Middle frontal gyrus (tissue), 1 donor: Measurements from ENCODE around the gene NFRKB.
A peak's percentile ranks its signal among the peaks of the same experiment; 100 is the strongest.

Experiments used
- DNase-seq: peaks from one replicate; pipeline ENCODE4 v3.0.0-alpha.2; 2015; ENCODE audit warnings: low spot score; ENCODE audit errors: extremely low spot score

Gene NFRKB

GRCh38 chr11:129895126-129896041, at the start of gene NFRKB:
NFRKB (minus strand) TSS chr11:129895578; CDS start chr11:129892849, 2,729 bp downstream.
- peak; percentile 48 for DNase-seq

DNA sequence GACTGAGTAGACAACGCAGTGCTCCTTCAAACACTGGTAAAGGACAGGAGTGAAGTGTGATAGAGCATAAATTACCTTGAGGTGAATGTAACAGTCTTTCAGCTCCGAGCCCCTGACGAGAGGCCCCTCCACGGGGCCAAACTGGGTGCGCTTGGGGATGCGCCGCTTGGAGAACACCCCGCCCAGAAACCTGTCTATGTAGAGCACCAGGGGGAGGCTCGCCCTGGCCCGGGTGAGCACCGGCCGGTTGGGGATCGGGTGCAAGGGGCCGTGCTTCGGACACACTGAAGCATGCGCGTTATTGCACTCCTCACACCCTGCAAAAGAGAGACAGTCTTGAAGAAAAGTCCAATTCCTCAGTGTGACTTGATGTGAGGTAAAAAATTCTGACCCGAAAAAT, 49.3 kb upstream of the NFRKB start:
- DNase-seq = no peak

GRCh38 chr11:129943036-129943435, 47.7 kb upstream of the NFRKB start:
- no peak for DNase-seq

DNA sequence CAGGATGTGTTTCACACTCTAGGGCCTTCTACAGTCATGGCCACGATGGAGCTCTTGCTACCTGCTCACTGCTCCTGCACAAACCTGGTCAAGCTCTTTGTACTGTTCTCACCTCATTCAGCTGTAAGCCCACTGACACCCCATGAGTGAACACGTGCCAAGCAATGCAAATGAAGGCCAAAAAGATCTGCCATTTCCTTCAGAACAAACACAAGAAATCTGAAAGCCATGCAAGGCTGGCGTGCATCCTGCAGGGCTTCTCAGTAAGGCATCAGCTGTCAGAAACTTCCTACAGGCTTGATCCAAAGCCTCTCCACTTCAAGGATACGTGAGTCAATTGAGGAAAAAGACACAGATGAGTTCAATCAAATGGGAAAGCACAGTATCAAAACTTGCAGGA, 44.1 kb upstream of the NFRKB start:
- no peak for DNase-seq

GRCh38 chr11:129938764-129939163, 43.4 kb upstream of the NFRKB start:
- no peak for DNase-seq

GRCh38 chr11:129937592-129938238, 42.3 kb upstream of the NFRKB start:
- DNase-seq = no peak

DNA sequence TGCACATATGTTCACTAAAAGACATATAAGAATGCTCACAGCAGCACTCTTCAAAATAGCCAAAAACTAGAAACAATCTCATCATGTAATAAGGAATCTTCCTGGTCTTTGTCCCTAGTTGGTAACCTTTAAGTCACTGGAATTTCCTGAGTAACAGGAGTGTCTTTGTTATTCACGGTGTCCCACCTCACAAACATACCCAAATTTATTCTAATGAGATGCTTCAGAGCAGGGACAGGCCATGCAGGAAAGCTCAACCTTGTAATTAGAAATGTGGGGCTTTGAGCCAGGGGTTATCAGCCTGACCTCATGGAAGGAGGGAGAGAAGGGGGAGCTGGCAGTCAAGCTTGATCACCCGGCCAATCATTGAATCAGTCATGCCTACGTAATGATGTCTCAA, 40.3 kb upstream of the NFRKB start:
- DNase-seq = no peak

DNA sequence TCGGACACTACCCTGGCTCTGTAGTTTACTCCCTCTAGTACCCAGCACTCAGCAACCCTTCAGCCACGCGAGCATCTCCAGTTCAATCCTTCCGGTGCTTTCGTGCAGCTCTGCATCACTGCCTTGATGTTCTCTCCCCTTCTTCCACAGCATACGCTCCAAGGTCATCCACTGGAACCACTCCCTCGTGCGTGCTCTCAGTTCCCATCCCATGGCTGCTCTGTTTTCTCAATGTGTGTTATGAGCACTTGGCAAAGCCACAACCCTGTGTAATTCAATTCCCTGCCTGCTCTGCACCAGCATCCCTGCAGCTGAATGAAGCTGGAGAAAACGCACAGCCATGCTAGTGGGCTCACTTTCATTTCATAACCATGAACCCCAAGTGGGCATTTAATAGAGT, 38.5 kb upstream of the NFRKB start:
- no peak for DNase-seq

- DNase-seq = no peak
Observed at GRCh38 chr11:129933262-129933661, 37.9 kb upstream of the NFRKB start.

DNA sequence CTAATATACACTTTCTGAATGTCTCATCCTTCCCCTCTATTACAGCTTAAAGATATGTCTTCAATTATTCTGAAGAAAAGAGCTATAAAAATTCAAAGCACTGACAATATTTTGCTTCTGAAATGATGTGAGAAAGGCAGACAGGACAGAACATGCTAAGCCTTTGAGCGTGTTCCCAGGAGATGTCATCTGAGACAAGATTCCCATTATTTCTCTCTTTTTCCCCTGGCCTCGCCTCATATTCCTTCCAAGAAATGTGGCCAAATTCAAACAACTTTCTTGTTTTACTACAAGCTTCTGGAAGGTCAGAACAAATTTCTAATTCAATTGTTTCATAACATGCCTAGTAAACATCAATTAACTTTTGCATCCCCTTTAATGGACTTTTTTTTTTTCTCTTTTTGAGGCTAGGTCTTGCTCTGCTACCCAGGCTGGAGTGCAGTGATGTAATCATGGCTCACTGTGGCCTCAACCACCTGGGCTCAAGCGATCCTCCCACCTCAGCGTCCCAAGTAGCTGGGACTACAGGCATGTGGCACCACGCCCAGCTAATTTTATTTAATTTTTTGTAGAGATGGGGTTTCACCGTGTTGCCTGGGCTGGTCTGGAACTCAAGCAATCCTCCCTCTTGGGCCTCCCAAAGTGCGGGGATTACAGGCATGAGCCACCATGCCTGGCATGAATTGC, 37.1 kb upstream of the NFRKB start:
- no peak for DNase-seq

- DNase-seq = no peak
Observed at GRCh38 chr11:129930743-129931142, 35.4 kb upstream of the NFRKB start.

DNA sequence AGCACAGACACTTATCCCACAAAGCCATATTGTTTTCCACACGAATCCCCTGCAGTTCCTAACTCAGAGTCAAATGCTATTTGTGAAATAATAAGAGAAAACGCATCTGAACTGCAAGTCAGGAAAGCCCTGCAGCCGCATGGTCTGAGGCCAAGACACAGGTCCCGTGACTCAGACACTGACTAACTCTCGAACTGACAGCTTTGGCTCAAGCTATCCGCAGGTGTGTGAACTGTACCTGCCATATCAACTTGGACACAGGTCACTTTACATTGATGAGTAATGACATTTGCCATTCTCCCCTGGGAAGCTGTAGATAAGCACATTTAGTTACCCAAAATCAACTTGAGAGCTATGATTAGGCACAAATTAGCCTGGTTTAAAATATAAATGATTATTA, 34.9 kb upstream of the NFRKB start:
- no peak for DNase-seq

GRCh38 chr11:129929721-129930120, 34.3 kb upstream of the NFRKB start:
- DNase-seq = no peak

DNA sequence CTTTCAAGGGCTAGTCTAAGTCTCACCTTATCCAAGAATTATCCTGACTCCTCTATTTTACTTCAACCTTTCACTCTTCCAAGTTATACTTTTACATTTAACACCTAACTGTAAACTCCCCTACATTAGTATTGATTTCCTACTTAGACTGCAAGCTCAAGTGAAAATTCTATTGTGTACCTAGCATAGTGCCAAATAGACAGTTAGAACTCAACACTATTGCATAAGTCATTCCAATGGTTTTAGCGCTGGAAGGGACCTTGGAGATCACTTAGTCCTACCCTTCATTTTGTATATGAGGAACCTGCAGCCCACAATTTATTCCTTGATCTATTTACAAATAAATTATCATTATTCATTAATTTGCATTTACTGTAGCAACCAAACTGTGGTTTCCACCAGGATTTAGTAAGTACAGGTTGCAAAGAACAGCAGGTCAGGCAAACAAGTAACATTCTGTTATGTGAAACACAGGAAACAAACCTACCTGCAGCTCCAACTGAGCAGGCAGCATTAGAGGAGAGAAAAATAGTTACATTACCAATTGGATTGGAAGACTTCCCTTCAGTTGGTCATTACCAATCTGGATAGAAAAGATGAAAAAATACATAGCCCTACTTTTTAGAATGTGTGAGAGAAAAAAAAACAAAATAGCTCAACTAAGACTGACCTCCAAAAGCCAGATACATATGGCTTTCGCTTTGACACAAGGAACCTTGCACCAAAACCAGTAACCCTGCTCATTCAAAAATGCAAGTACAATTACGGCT, 33.7 kb upstream of the NFRKB start:
- DNase-seq = no peak

DNA sequence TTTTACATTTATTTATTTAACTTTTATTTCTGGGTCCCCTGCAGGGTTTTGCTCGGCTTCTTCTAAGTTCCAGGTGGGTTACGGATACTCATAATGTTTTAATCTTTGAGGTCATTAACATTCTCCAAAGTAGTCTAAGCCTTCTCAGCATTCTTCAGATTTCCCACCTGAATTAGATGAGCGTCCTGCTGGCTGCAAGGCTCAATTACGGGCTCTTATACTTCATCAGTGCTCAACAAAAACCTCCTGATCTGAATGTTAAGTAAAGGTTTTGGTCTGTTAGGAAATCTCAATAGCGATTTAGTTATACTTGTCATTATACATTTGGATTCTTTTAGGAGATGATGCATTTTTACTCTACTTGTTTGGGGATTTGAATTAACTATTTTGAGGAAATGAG, 27.3 kb upstream of the NFRKB start:
- no peak for DNase-seq

- no peak for DNase-seq
Observed at GRCh38 chr11:129918361-129918760, 23.0 kb upstream of the NFRKB start.

GRCh38 chr11:129917231-129917630, 21.9 kb upstream of the NFRKB start:
- no peak for DNase-seq

DNA sequence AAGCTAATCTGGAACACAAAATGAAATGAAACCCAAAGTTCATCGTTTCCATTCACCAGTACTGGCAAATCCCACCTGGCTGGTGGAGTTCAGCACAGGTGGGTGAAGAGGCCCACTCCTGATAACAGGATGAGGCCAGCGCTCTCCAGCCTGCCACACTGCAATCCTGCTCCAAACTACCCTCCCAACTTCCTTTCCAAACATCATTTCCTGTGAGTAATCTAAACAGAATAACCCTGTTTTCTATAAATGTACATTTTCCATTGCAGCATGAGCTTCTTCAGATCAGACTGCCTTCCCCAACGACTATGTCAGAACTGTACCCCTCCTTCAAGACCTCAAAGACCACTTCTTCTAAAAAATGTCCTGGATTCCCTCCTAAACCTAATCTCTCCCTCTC, 15.9 kb upstream of the NFRKB start:
- DNase-seq = no peak

GRCh38 chr11:129910360-129910759, 15.0 kb upstream of the NFRKB start:
- no peak for DNase-seq

DNA sequence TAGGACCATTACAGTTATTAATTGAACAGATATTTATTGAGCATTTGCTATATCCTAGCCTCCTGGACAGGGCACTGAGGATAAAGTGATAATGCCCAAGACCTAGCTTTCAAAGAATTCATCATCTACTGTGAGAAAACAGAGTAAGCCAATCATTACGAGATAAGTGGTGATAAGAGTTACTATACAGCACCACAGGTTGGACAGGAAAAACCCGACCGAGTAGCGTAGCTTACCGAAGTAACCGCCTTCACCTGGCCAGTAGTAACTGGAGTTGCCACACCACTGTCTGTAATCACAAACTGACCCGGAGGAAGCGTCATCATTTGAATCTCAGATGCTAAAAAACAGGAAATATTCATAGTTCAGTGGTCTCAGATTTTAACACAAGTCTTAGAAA, 10.0 kb upstream of the NFRKB start:
- no peak for DNase-seq

DNA sequence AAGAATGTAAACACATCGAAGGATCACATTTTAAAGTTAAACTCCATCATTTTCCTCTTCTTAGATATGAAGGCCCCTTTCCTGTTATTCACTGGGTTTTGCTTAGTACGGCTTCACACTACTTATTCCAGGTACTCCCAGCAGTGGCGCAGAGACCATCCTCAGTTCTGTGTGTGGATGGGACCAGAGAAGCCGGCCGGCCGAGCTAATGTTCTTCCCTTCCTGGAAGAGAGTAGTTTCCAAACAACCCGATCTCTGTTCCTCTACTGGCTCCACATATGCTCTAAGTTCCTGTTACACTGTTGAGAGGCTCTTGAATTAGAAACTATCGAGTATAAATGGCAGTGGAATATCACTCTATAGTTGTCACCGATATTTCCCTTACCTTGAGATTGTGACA, 684 bp upstream of the NFRKB start:
- DNase-seq = no peak
